Prostate gland (tissue), 2 donors: ENCODE results near the gene PZP.

Source experiments
- POLR2AphosphoS5 ChIP-seq: sonication (generic); formaldehyde crosslinking; IDR thresholded peaks from one replicate; pipeline ENCODE4 v1.6.1; 2017; ENCODE audit warnings: antibody characterized with exemption
- TF ChIP-seq, protein P1 (sequence below), 4 experiments: fragments of 200-600 bp in 2 of 4; fragments of 450-650 bp in 2 of 4; sonication (generic) in 2 of 4; IDR thresholded peaks; 1 replicate in 3 of 4; 2 replicates in 1 of 4; pipeline ENCODE4 v1.5.1; 2016 to 2019; ENCODE audit warnings: antibody characterized with exemption in 4 of 4, mild to moderate bottlenecking in 2 of 4, moderate library complexity in 2 of 4

DNA sequence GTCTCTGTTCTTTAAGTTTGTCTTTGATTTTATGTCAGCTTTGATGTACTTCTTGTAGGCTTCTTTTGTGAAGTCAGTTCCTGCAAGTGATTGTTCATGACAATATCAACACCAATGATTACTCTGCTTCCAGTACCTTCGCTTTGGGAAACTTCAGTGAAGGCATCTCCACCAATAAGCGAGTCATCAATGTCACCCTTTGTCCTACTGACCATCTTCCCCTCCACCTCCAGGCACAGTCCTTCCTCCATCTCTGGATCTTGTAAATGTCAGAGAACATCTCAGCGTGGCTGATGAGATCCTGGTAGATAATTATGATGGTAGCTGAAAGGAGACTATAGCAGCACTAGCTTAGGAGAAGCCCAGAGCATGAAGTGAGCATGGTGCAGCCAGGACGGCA is 52.1 kb downstream of the PZP start:
- TF ChIP-seq, protein P1, sequence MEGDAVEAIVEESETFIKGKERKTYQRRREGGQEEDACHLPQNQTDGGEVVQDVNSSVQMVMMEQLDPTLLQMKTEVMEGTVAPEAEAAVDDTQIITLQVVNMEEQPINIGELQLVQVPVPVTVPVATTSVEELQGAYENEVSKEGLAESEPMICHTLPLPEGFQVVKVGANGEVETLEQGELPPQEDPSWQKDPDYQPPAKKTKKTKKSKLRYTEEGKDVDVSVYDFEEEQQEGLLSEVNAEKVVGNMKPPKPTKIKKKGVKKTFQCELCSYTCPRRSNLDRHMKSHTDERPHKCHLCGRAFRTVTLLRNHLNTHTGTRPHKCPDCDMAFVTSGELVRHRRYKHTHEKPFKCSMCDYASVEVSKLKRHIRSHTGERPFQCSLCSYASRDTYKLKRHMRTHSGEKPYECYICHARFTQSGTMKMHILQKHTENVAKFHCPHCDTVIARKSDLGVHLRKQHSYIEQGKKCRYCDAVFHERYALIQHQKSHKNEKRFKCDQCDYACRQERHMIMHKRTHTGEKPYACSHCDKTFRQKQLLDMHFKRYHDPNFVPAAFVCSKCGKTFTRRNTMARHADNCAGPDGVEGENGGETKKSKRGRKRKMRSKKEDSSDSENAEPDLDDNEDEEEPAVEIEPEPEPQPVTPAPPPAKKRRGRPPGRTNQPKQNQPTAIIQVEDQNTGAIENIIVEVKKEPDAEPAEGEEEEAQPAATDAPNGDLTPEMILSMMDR (IDR thresholded peaks at IDR 0.05): no peak
- TF ChIP-seq POLR2AphosphoS5: no peak
